ENCODE results near the gene VPS13C.

Gene VPS13C

GRCh38 chr15:61888074-61888780 is 172.0 kb downstream of the VPS13C start:
- Histone ChIP-seq H3K9me3 (ENCODE audit: control insufficient read depth in 5 of 5, low read length in 5 of 5) (peaks cover 3 to 8% (median 5%) of the 10 kb centered on the region in 5 donors), H3K9ac (ENCODE audit: low read length in 5 of 5) (no peak overlapping the region), H3K36me3 (ENCODE audit: control insufficient read depth in 5 of 5, insufficient read depth in 5 of 5, low read length in 5 of 5) (peaks cover 15 to 44% (median 22%) of the 10 kb centered on the region in 5 donors), H3K27ac (ENCODE audit: low read depth, low read length) (no peak overlapping the region), H3K4me1 (ENCODE audit: control insufficient read depth in 5 of 5, insufficient read depth in 5 of 5, low read length in 5 of 5) (peaks cover 0 to 4% (median 0%) of the 10 kb centered on the region in 5 donors), H3K27me3 (ENCODE audit: control insufficient read depth in 5 of 5, insufficient read depth in 4 of 5, low read length in 5 of 5) (no peaks in the 10 kb centered on the region), H3K4me3 (ENCODE audit: low read depth in 1 of 5, low read length in 5 of 5) (no peak overlapping the region)

GRCh38 chr15:61880084-61880483 is 180.2 kb downstream of the VPS13C start:
- H3K9me3 ChIP-seq (ENCODE audit: control insufficient read depth in 5 of 5, low read length in 5 of 5) = no peaks in the 10 kb centered on the region
- peaks cover 6 to 34% (median 20%) of the 10 kb centered on the region in 5 donors for H3K36me3 ChIP-seq (ENCODE audit: control insufficient read depth in 5 of 5, insufficient read depth in 5 of 5, low read length in 5 of 5)
- no peaks in the 10 kb centered on the region for H3K27me3 ChIP-seq (ENCODE audit: control insufficient read depth in 5 of 5, insufficient read depth in 4 of 5, low read length in 5 of 5)
- no peaks in the 10 kb centered on the region for H3K4me1 ChIP-seq (ENCODE audit: control insufficient read depth in 5 of 5, insufficient read depth in 5 of 5, low read length in 5 of 5)
- no peak overlapping the region for H3K9ac ChIP-seq (ENCODE audit: low read length in 5 of 5)
- no peak overlapping the region for H3K4me3 ChIP-seq (ENCODE audit: low read depth in 1 of 5, low read length in 5 of 5)
- H3K27ac ChIP-seq (ENCODE audit: low read depth, low read length) = no peak overlapping the region

GRCh38 chr15:61879219-61879618 is 181.0 kb downstream of the VPS13C start:
- no peaks in the 10 kb centered on the region for H3K4me1 ChIP-seq (ENCODE audit: control insufficient read depth in 5 of 5, insufficient read depth in 5 of 5, low read length in 5 of 5)
- H3K4me3 ChIP-seq (ENCODE audit: low read depth in 1 of 5, low read length in 5 of 5) = no peak overlapping the region
- no peak overlapping the region for H3K27ac ChIP-seq (ENCODE audit: low read depth, low read length)
- H3K36me3 ChIP-seq (ENCODE audit: control insufficient read depth in 5 of 5, insufficient read depth in 5 of 5, low read length in 5 of 5) = peaks cover 6 to 36% (median 22%) of the 10 kb centered on the region in 5 donors
- no peak overlapping the region for H3K9ac ChIP-seq (ENCODE audit: low read length in 5 of 5)
- H3K27me3 ChIP-seq (ENCODE audit: control insufficient read depth in 5 of 5, insufficient read depth in 4 of 5, low read length in 5 of 5) = no peaks in the 10 kb centered on the region
- no peaks in the 10 kb centered on the region for H3K9me3 ChIP-seq (ENCODE audit: control insufficient read depth in 5 of 5, low read length in 5 of 5)

GRCh38 chr15:61871926-61872522 is 188.2 kb downstream of the VPS13C start:
- Histone ChIP-seq H3K4me1 (ENCODE audit: control insufficient read depth in 5 of 5, insufficient read depth in 5 of 5, low read length in 5 of 5) (no peaks in the 10 kb centered on the region), H3K4me3 (ENCODE audit: low read depth in 1 of 5, low read length in 5 of 5) (no peak overlapping the region), H3K9ac (ENCODE audit: low read length in 5 of 5) (no peak overlapping the region), H3K27me3 (ENCODE audit: control insufficient read depth in 5 of 5, insufficient read depth in 4 of 5, low read length in 5 of 5) (no peaks in the 10 kb centered on the region), H3K36me3 (ENCODE audit: control insufficient read depth in 5 of 5, insufficient read depth in 5 of 5, low read length in 5 of 5) (peaks cover 29 to 51% (median 34%) of the 10 kb centered on the region in 5 donors), H3K9me3 (ENCODE audit: control insufficient read depth in 5 of 5, low read length in 5 of 5) (no peaks in the 10 kb centered on the region), H3K27ac (ENCODE audit: low read depth, low read length) (no peak overlapping the region)

GRCh38 chr15:61869656-61870055 is 190.6 kb downstream of the VPS13C start:
- Histone ChIP-seq H3K9ac (ENCODE audit: low read length in 5 of 5) (no peak overlapping the region), H3K36me3 (ENCODE audit: control insufficient read depth in 5 of 5, insufficient read depth in 5 of 5, low read length in 5 of 5) (peaks cover 23 to 44% (median 31%) of the 10 kb centered on the region in 5 donors), H3K4me3 (ENCODE audit: low read depth in 1 of 5, low read length in 5 of 5) (no peak overlapping the region)

GRCh38 chr15:61861962-61862361 is 198.3 kb downstream of the VPS13C start:
- Histone ChIP-seq H3K4me3 (ENCODE audit: low read depth in 1 of 5, low read length in 5 of 5) (no peak overlapping the region), H3K9me3 (ENCODE audit: control insufficient read depth in 5 of 5, low read length in 5 of 5) (no peaks in the 10 kb centered on the region), H3K27ac (ENCODE audit: low read depth, low read length) (no peak overlapping the region), H3K36me3 (ENCODE audit: control insufficient read depth in 5 of 5, insufficient read depth in 5 of 5, low read length in 5 of 5) (peaks cover 0 to 15% (median 6%) of the 10 kb centered on the region in 5 donors), H3K9ac (ENCODE audit: low read length in 5 of 5) (no peak overlapping the region), H3K27me3 (ENCODE audit: control insufficient read depth in 5 of 5, insufficient read depth in 4 of 5, low read length in 5 of 5) (no peaks in the 10 kb centered on the region), H3K4me1 (ENCODE audit: control insufficient read depth in 5 of 5, insufficient read depth in 5 of 5, low read length in 5 of 5) (no peaks in the 10 kb centered on the region)

More at GRCh38 chr15:61869656-61870055, 190.6 kb downstream of the VPS13C start:
- H3K27me3 ChIP-seq (ENCODE audit: control insufficient read depth in 5 of 5, insufficient read depth in 4 of 5, low read length in 5 of 5) = no peaks in the 10 kb centered on the region
- H3K4me1 ChIP-seq (ENCODE audit: control insufficient read depth in 5 of 5, insufficient read depth in 5 of 5, low read length in 5 of 5) = no peaks in the 10 kb centered on the region
- no peak overlapping the region for H3K27ac ChIP-seq (ENCODE audit: low read depth, low read length)
- no peaks in the 10 kb centered on the region for H3K9me3 ChIP-seq (ENCODE audit: control insufficient read depth in 5 of 5, low read length in 5 of 5)

- Histone ChIP-seq H3K4me1 (ENCODE audit: control insufficient read depth in 5 of 5, insufficient read depth in 5 of 5, low read length in 5 of 5) (no peaks in the 10 kb centered on the region), H3K36me3 (ENCODE audit: control insufficient read depth in 5 of 5, insufficient read depth in 5 of 5, low read length in 5 of 5) (peaks cover 4 to 19% (median 10%) of the 10 kb centered on the region in 5 donors), H3K27me3 (ENCODE audit: control insufficient read depth in 5 of 5, insufficient read depth in 4 of 5, low read length in 5 of 5) (no peaks in the 10 kb centered on the region), H3K4me3 (ENCODE audit: low read depth in 1 of 5, low read length in 5 of 5) (peak overlapping the region in 4 of 5 donors; percentile 24 to 49 (median 34)), H3K9me3 (ENCODE audit: control insufficient read depth in 5 of 5, low read length in 5 of 5) (no peaks in the 10 kb centered on the region), H3K27ac (ENCODE audit: low read depth, low read length) (no peak overlapping the region), H3K9ac (ENCODE audit: low read length in 5 of 5) (peak overlapping the region in 1 of 5 donors; percentile 9)
These were observed 202.9 kb downstream of the VPS13C start for GRCh38 chr15:61857169-61857829.

- H3K27me3 ChIP-seq (ENCODE audit: control insufficient read depth in 5 of 5, insufficient read depth in 4 of 5, low read length in 5 of 5) = no peaks in the 10 kb centered on the region
- H3K9ac ChIP-seq (ENCODE audit: low read length in 5 of 5) = no peak overlapping the region
- H3K4me3 ChIP-seq (ENCODE audit: low read depth in 1 of 5, low read length in 5 of 5) = no peak overlapping the region
- no peaks in the 10 kb centered on the region for H3K4me1 ChIP-seq (ENCODE audit: control insufficient read depth in 5 of 5, insufficient read depth in 5 of 5, low read length in 5 of 5)
- H3K27ac ChIP-seq (ENCODE audit: low read depth, low read length) = no peak overlapping the region
- H3K9me3 ChIP-seq (ENCODE audit: control insufficient read depth in 5 of 5, low read length in 5 of 5) = no peaks in the 10 kb centered on the region
- peaks cover 4 to 21% (median 12%) of the 10 kb centered on the region in 5 donors for H3K36me3 ChIP-seq (ENCODE audit: control insufficient read depth in 5 of 5, insufficient read depth in 5 of 5, low read length in 5 of 5)
These were observed 204.0 kb downstream of the VPS13C start for GRCh38 chr15:61856295-61856694.

- H3K36me3 ChIP-seq (ENCODE audit: control insufficient read depth in 5 of 5, insufficient read depth in 5 of 5, low read length in 5 of 5) = peaks cover 4 to 17% (median 12%) of the 10 kb centered on the region in 5 donors
- H3K9me3 ChIP-seq (ENCODE audit: control insufficient read depth in 5 of 5, low read length in 5 of 5) = no peaks in the 10 kb centered on the region
- no peaks in the 10 kb centered on the region for H3K4me1 ChIP-seq (ENCODE audit: control insufficient read depth in 5 of 5, insufficient read depth in 5 of 5, low read length in 5 of 5)
- H3K27me3 ChIP-seq (ENCODE audit: control insufficient read depth in 5 of 5, insufficient read depth in 4 of 5, low read length in 5 of 5) = no peaks in the 10 kb centered on the region
- no peak overlapping the region for H3K27ac ChIP-seq (ENCODE audit: low read depth, low read length)
- no peak overlapping the region for H3K4me3 ChIP-seq (ENCODE audit: low read depth in 1 of 5, low read length in 5 of 5)
- H3K9ac ChIP-seq (ENCODE audit: low read length in 5 of 5) = no peak overlapping the region
These were observed 207.1 kb downstream of the VPS13C start for GRCh38 chr15:61853195-61853594.

- Histone ChIP-seq H3K9me3 (ENCODE audit: control insufficient read depth in 5 of 5, low read length in 5 of 5) (no peaks in the 10 kb centered on the region), H3K36me3 (ENCODE audit: control insufficient read depth in 5 of 5, insufficient read depth in 5 of 5, low read length in 5 of 5) (peaks cover 4 to 17% (median 12%) of the 10 kb centered on the region in 5 donors), H3K27me3 (ENCODE audit: control insufficient read depth in 5 of 5, insufficient read depth in 4 of 5, low read length in 5 of 5) (no peaks in the 10 kb centered on the region), H3K4me1 (ENCODE audit: control insufficient read depth in 5 of 5, insufficient read depth in 5 of 5, low read length in 5 of 5) (no peaks in the 10 kb centered on the region), H3K9ac (ENCODE audit: low read length in 5 of 5) (no peak overlapping the region), H3K27ac (ENCODE audit: low read depth, low read length) (no peak overlapping the region), H3K4me3 (ENCODE audit: low read depth in 1 of 5, low read length in 5 of 5) (no peak overlapping the region)
These were observed 208.3 kb downstream of the VPS13C start for GRCh38 chr15:61851955-61852354.
